ENCODE measurements around the gene HEMK1. TPM values are rescaled to one million over a fixed set of nuclear protein-coding genes. Genes with fewer than 3 reads are reported as not detected.
A peak's percentile ranks its signal among the peaks of the same experiment; 100 is the strongest.

The HEMK1 gene
- total and polyA plus RNA-seq, 7 donors, result 5.0 to 17.7 (median 9.6) TPM

- intact Hi-C loops (cut with DNase I), result no loop called here
- peak overlapping the region in 2 of 4 donors; percentile 6 to 32 for H3K27ac ChIP-seq
- H3K4me1 ChIP-seq, result no peaks in the 10 kb centered on the region
- WGBS, 2 donors, result 83 to 87% methylated on average over 2 of the region's 2 CpGs
- TF ChIP-seq CTCF (IDR thresholded peaks at IDR 0.05), result no peak
- no peak for TF ChIP-seq POLR2AphosphoS5 (IDR thresholded peaks at IDR 0.05)
- no peak for TF ChIP-seq POLR2A (IDR thresholded peaks at IDR 0.05)
- TF ChIP-seq EP300 (IDR thresholded peaks at IDR 0.05), result no peak
- H3K9me3 ChIP-seq, result no peaks in the 10 kb centered on the region
- H3K27me3 ChIP-seq, result no peaks in the 10 kb centered on the region
- H3K4me3 ChIP-seq, result no peak overlapping the region
- DNase-seq, result no peak
- H3K36me3 ChIP-seq, result peaks cover 0 to 35% (median 8%) of the 10 kb centered on the region in 4 donors
These were observed 15.1 kb downstream of the HEMK1 start for GRCh38 chr3:50584391-50584790.

- no peak for DNase-seq
- WGBS, 2 donors, result 92 to 93% methylated on average over 6 of the region's 6 CpGs
- H3K4me1 ChIP-seq, result peaks cover 0 to 3% (median 0%) of the 10 kb centered on the region in 4 donors
- no peaks in the 10 kb centered on the region for H3K27me3 ChIP-seq
- intact Hi-C loops (cut with DNase I), result no loop called here
- TF ChIP-seq CTCF (IDR thresholded peaks at IDR 0.05) (no peak), POLR2AphosphoS5 (IDR thresholded peaks at IDR 0.05) (no peak)
- peaks cover 0 to 19% (median 4%) of the 10 kb centered on the region in 4 donors for H3K36me3 ChIP-seq
- H3K4me3 ChIP-seq, result no peak overlapping the region
- no peaks in the 10 kb centered on the region for H3K9me3 ChIP-seq
- no peak overlapping the region for H3K27ac ChIP-seq
These were observed 16.8 kb downstream of the HEMK1 start for GRCh38 chr3:50585919-50586762.

GRCh38 chr3:50586763-50587070 is 17.4 kb downstream of the HEMK1 start:
- H3K27me3 ChIP-seq, result no peaks in the 10 kb centered on the region
- DNase-seq, result no peak
- 65 to 76% methylated on average over 3 of the region's 3 CpGs for WGBS, 2 donors
- intact Hi-C loops (cut with DNase I), result no loop called here
- no peak overlapping the region for H3K4me3 ChIP-seq
- peaks cover 0 to 5% (median 0%) of the 10 kb centered on the region in 4 donors for H3K4me1 ChIP-seq
- H3K36me3 ChIP-seq, result peaks cover 0 to 13% (median 2%) of the 10 kb centered on the region in 4 donors
- no peaks in the 10 kb centered on the region for H3K9me3 ChIP-seq
- TF ChIP-seq EP300 (IDR thresholded peaks at IDR 0.05) (no peak), POLR2AphosphoS5 (IDR thresholded peaks at IDR 0.05) (no peak), POLR2A (IDR thresholded peaks at IDR 0.05) (no peak), CTCF (IDR thresholded peaks at IDR 0.05) (no peak)
- H3K27ac ChIP-seq, result no peak overlapping the region

DNA sequence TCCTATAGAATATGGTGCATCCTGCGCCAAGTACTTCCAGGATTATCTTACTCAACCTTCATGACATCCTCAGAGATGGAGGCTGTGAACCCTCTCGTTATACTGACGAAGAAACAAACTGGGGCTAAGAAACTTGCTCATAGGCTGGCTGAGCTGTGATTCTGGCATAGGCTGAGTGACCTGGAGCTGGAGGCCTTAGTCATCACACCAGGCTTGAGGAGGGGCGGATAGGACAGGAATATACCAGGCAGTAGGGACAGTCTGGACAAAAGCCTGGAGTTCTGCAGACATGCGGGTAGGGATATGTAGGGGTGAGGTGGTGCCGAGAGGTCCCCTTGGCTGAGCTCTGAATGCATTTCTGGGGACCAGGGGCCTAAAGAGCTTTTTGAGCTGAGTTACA is 18.1 kb downstream of the HEMK1 start:
- no peak overlapping the region for H3K4me3 ChIP-seq
- H3K9me3 ChIP-seq, result no peaks in the 10 kb centered on the region
- WGBS, 2 donors, result 94% methylated on average over 6 of the region's 6 CpGs
- no peak for DNase-seq
- intact Hi-C loops (cut with DNase I), result no loop called here
- H3K4me1 ChIP-seq, result peaks cover 0 to 6% (median 2%) of the 10 kb centered on the region in 4 donors
- peaks cover 0 to 9% (median 0%) of the 10 kb centered on the region in 4 donors for H3K36me3 ChIP-seq
- no peaks in the 10 kb centered on the region for H3K27me3 ChIP-seq
- H3K27ac ChIP-seq, result no peak overlapping the region
- no peak for TF ChIP-seq POLR2AphosphoS5 (IDR thresholded peaks at IDR 0.05)
- TF ChIP-seq POLR2A (IDR thresholded peaks at IDR 0.05), result no peak
- TF ChIP-seq CTCF (IDR thresholded peaks at IDR 0.05), result no peak
- no peak for TF ChIP-seq EP300 (IDR thresholded peaks at IDR 0.05)
